ENCODE measurements around the gene CASP2.
A peak's percentile ranks its signal among the peaks of the same experiment; 100 is the strongest.
"Not testable (repeated sequence)": the region's sequence is repeated elsewhere in the genome, so short reads cannot be mapped to it uniquely, and the experiment has no call there.

Gene CASP2

GRCh38 chr7:143287339-143287934 lies 714 bp upstream of the CASP2 start:
- no peak for TF ChIP-seq CTCF (conservative IDR thresholded peaks at IDR 0.05)
- peak overlapping the region; percentile 94 for H3K27ac ChIP-seq

- TF ChIP-seq CTCF (conservative IDR thresholded peaks at IDR 0.05): no peak
- peak overlapping the region; percentile 94 for H3K27ac ChIP-seq
Measured at GRCh38 chr7:143288836-143289235, 685 bp downstream of the CASP2 start.

DNA sequence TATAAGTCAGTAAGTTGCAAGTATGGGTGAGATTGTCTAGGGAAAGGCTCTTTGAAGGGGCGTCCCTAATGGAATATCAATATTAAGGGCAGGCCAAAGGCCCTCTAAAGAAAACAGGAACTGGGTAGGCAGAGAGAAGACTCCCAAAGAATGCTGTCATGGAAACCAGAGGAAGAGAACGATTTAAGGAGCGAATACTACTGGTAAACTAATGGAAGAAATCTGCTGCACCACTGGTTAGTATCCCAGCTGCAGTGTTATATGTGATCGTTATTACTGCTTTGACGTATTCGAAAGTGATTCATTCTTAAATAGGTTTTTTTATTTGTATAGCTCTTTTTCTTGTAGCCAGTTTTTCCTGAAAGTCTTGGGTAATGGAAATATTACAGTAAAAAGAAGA lies 1.3 kb downstream of the CASP2 start:
- peak overlapping the region; percentile 94; the same call in 1 of the 2 replicates for H3K27ac ChIP-seq
- no peak for TF ChIP-seq CTCF (conservative IDR thresholded peaks at IDR 0.05)

DNA sequence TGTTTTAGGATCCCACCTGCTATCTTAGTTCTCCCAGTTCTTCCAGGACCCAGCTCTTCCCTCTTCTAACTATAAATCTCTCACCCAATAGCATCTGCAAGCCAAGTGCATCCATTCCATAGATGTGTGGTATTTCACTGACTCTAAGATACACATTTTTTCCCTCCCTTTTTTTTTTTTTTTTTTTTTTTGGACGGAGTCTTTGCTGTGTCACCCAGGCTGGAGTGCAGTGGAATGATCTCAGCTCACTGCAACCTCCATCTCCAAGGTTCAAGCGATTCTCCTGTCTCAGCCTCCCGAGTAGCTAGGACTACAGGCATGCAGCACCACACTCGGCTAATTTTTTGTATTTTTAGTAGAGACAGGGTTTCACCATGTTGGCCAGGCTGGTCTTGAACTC lies 1.7 kb downstream of the CASP2 start:
- H3K27ac ChIP-seq: not testable (repeated sequence)

- no peak overlapping the region for H3K27ac ChIP-seq
- TF ChIP-seq CTCF (conservative IDR thresholded peaks at IDR 0.05): no peak
Measured at GRCh38 chr7:143290293-143290692, 2.1 kb downstream of the CASP2 start.

DNA sequence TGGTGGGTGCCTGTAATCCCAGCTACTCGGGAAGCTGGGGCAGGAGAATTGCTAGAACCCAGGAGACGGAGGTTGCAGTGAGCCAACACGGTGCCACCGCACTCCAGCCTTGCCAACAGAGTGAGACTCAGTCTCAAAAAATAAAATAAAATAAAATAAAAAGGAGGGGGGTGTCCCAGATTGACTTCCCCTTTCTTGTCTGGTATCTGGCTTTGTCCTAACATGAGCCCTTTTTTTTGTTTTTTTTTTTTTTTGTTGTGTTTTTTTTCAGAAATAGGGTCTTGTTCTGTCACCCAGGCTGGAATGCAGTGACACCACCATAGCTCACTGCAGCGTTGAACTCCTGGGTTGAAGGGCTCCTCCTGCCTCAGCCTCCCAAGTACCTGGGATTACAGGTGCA lies 4.7 kb downstream of the CASP2 start:
- H3K27ac ChIP-seq: no peak overlapping the region
- no peak for TF ChIP-seq CTCF (conservative IDR thresholded peaks at IDR 0.05)

- TF ChIP-seq CTCF (conservative IDR thresholded peaks at IDR 0.05): no peak
- H3K27ac ChIP-seq: no peak overlapping the region
Measured at GRCh38 chr7:143295870-143296269, 7.7 kb downstream of the CASP2 start.

GRCh38 chr7:143296686-143297085 lies 8.5 kb downstream of the CASP2 start:
- TF ChIP-seq CTCF (conservative IDR thresholded peaks at IDR 0.05): no peak
- no peak overlapping the region for H3K27ac ChIP-seq
